Coronary artery (tissue), 2 donors: Measurements from ENCODE around the gene NAA80.

ENCODE experiments used
- DNase-seq: peaks from one replicate; pipeline ENCODE4 v3.0.0-alpha.2; 2017; ENCODE audit warnings: low spot score
- H3K27ac ChIP-seq, 2 donors: fragments of 200-600 bp; sonication (generic); one replicate each; pipeline ENCODE4 v1.5.1; 2016 to 2019
- H3K4me3 ChIP-seq: fragments of 200-600 bp; sonication (generic); 2 replicates; pipeline ENCODE4 v1.5.1; 2016; ENCODE audit warnings: mild to moderate bottlenecking, moderate library complexity
- TF ChIP-seq, protein P1 (sequence below): fragments of 200-600 bp; sonication (generic); IDR thresholded peaks from one replicate; pipeline ENCODE4 v1.5.1; 2019; ENCODE audit warnings: antibody characterized with exemption

The NAA80 gene

DNA sequence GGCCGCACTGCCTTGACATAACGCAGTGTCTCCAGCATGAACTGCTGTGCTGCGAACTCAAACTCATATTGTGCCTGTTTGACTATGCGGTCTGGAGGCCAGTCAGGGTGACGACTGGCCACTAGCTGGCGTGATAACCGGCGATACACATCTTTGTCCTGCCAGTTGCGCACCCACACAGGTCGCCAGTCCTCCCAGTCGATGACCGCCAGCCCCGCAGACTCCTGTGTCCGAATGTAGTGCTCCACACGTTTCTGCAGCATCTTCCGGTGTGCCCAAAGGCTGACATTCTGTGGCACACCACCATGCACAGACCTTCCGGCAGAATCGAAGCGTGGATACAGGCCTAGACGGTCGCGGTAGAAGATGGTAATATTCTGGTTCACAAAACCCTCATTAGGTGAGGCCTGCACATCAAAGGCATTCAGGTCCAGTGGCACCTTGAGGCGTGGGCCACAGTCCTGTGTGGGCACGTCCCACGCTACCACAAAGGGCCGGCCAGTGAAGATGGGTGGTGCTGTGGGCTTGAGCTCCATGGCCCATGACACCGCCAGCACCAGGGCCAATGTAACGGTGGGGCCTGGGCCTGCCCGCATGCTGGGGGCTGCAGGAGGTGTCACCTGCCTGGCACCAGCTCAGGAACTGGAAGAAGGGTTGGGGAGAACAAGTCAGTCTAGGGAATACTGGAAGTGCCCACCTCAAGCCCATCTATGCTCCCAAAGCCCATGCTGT is 20.9 kb upstream of the NAA80 start:
- TF ChIP-seq, protein P1, sequence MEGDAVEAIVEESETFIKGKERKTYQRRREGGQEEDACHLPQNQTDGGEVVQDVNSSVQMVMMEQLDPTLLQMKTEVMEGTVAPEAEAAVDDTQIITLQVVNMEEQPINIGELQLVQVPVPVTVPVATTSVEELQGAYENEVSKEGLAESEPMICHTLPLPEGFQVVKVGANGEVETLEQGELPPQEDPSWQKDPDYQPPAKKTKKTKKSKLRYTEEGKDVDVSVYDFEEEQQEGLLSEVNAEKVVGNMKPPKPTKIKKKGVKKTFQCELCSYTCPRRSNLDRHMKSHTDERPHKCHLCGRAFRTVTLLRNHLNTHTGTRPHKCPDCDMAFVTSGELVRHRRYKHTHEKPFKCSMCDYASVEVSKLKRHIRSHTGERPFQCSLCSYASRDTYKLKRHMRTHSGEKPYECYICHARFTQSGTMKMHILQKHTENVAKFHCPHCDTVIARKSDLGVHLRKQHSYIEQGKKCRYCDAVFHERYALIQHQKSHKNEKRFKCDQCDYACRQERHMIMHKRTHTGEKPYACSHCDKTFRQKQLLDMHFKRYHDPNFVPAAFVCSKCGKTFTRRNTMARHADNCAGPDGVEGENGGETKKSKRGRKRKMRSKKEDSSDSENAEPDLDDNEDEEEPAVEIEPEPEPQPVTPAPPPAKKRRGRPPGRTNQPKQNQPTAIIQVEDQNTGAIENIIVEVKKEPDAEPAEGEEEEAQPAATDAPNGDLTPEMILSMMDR: no peak
- peak overlapping the region in 1 of 2 donors; percentile 91 for H3K27ac ChIP-seq
- peak overlapping the region; percentile 85 for H3K4me3 ChIP-seq
- no peak for DNase-seq

DNA sequence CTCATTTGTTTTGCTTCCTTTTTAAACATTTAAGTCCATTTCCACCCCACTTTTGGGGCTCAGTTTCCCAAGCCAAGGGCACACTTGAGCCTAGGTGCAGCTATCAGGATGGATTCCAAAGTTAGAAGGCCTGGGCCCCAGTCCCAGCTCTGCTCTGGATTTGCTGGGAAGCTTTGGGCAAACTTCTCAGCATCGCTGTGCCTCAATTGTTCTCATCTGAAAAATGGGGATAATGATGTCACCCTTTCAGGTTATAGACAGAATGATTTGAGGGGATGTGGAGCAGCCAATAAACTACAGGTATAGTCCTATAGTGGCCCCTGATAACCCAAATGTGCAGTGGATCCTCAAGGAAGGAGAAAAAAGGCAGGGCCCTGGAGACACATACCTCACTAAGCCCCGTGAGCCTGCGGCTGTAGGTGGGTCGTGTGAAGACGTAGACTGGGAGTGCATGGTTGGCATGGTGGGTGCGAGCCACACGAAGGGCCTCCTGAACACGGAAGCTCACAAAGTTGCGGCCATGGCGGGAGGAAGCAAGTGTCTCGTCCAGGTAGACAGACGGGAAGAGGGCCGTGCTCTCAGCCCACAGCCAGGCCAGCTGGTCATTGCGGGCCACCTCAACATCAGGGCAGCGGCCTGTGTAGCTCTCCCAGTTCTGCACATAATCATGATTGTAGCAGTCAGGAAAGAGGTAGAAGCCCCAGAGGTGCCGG is 20.1 kb upstream of the NAA80 start:
- Histone ChIP-seq H3K4me3 (peak overlapping the region; percentile 85), H3K27ac (peak overlapping the region in 1 of 2 donors; percentile 91)
- TF ChIP-seq, protein P1: no peak
- DNase-seq: no peak

DNA sequence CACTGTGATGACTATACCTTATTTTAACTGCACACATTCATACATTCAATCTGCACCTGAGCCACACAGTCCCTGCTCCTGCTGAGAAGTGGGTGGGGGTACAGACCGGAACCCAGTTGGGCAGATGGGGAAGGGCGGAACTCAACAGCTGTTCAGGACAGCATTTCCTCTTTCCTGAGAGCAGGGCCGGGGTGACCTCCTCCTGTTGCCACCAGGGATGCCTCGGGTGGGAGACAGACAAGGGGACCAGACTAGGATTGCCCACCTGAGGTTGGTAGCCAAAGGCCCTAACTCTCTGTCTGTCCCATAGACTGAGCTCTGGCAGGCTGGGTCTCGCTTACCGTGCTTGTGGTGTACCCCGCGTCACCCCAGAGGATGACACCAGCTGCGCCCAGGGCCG is 19.4 kb upstream of the NAA80 start:
- DNase-seq: no peak
- TF ChIP-seq, protein P1: no peak
- H3K4me3 ChIP-seq: peak overlapping the region; percentile 85
- peak overlapping the region in 1 of 2 donors; percentile 17 for H3K27ac ChIP-seq

DNA sequence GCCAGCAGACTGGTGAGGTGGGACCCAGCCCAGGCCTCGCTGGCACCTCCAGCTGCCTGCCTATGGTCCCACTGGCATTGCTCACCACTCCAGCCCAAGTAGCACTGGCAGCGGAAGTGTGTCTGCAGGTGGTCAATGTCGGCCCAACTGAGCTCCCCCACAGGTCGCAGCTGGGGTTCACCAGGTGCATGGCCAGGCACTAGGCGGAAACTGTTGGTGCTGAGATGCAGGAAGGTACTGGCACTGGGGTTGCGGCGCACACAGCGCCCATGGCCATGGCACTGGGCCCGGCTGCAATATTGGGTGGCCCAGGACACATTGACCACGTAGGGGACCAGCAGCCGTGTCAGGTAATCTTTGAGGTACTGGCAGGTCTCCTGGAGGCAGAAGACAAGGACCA is 19.0 kb upstream of the NAA80 start:
- DNase-seq: no peak
- peak overlapping the region in 1 of 2 donors; percentile 17 for H3K27ac ChIP-seq
- TF ChIP-seq, protein P1: no peak
- H3K4me3 ChIP-seq: peak overlapping the region; percentile 85

DNA sequence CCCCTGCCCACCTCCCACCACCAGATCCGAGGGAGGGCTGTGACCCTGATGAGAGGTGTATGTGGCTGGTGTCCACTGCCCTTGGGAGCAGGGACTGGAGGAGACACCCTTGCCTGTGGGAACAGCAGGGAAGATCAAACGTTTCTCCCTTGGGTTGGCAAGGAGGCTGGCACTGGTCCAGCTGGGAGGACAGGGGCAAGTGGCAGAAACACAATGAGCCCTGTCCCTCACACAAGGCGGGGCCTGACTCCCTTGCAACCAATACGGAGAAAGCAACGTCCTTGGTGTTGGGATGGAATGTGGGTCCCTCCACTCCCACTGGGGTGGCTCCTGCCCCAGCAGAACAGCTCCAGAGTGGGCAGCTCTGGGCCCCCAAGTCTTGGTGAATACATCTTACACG is 18.1 kb upstream of the NAA80 start:
- Histone ChIP-seq H3K27ac (peak overlapping the region in 1 of 2 donors; percentile 53), H3K4me3 (no peak overlapping the region)
- no peak for DNase-seq
- TF ChIP-seq, protein P1: no peak

DNA sequence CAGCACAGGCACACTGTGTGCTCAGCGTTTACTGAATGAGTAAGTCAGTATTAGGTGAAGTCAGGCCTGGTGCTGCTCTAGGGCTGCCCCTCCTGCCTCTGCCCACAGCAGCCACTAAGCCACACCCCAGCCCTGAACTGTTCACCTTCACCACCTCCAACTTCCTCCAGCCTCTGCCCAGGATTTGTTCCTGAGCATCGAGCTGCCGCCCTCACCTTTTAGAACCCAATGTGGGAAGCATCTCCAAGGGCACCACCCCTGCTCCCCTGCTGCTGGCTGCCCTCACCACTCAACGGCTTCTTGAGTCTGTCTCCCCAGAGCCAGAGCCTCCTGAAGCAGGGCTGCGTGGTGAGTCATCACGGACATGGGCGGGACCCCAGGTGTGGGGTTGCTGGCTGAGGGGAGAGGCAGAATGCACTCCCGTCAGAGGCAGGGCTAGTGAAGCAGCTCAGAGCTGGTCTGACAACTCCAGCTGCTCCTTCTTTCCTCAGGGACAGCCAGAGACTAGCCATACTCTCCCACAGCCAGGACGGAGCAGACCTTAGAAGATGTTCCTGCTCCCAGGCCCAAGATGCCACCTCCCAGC is 17.5 kb upstream of the NAA80 start:
- Histone ChIP-seq H3K27ac (peak overlapping the region in 1 of 2 donors; percentile 53), H3K4me3 (no peak overlapping the region)
- TF ChIP-seq, protein P1: no peak
- no peak for DNase-seq
